Measurements from ENCODE around the gene FETUB.
"Not testable (repeated sequence)": the region's sequence is repeated elsewhere in the genome, so short reads cannot be mapped to it uniquely, and the experiment has no call there.

The FETUB gene

DNA sequence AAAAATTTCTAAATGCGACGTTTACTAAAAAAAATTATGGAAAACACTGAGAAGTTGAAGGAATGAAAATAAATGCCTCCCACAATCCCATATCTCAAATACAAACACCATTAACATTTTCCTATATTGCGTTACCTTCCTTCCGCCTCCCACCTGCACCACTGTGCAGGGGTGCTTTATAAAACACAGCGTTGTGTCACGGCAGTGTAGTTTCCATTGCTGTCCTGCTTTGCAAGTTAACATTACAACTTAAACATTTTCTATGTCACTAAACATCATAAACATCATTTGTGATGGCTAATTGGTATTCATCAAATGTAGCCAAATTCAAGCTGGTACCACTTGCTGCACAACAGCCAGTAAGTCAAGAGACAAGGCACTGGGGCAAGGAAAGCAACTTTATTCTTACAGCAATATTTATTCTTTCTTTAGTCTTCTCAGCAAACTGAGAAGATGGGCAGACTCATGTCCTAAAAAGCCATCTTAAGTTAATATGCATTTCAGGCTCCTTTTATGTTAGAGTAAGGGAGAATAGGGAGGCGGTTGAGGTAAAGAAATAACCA, 12.3 kb upstream of the FETUB start:
- TF ChIP-seq, protein P1, sequence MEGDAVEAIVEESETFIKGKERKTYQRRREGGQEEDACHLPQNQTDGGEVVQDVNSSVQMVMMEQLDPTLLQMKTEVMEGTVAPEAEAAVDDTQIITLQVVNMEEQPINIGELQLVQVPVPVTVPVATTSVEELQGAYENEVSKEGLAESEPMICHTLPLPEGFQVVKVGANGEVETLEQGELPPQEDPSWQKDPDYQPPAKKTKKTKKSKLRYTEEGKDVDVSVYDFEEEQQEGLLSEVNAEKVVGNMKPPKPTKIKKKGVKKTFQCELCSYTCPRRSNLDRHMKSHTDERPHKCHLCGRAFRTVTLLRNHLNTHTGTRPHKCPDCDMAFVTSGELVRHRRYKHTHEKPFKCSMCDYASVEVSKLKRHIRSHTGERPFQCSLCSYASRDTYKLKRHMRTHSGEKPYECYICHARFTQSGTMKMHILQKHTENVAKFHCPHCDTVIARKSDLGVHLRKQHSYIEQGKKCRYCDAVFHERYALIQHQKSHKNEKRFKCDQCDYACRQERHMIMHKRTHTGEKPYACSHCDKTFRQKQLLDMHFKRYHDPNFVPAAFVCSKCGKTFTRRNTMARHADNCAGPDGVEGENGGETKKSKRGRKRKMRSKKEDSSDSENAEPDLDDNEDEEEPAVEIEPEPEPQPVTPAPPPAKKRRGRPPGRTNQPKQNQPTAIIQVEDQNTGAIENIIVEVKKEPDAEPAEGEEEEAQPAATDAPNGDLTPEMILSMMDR (conservative IDR thresholded peaks at IDR 0.05; ENCODE audit: low read depth, low read length): no peak
- no peak overlapping the region for H3K4me3 ChIP-seq (ENCODE audit: low read depth, low read length)
- DNase-seq (ENCODE audit: low read depth): no peak

DNA sequence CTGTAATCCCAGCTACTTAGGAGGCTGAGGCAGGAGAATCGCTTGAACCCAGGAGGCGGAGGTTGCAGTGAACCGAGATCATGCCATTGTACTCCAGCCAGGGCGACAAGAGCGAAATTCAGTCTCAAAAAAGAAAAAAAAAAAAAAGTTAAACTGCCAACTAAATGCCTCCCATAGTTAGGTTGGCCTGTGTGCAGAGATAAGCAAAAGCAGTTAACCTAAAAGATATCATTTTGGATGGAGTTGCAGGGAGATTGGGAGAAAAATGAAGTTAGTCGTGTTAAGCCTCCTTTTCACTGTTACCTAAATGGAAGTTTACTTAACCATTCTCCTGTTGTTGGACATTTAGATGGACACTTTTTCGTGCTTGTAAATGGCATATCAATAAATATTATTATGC, 11.4 kb upstream of the FETUB start:
- TF ChIP-seq, protein P1 (conservative IDR thresholded peaks at IDR 0.05; ENCODE audit: low read depth, low read length): no peak
- H3K4me3 ChIP-seq (ENCODE audit: low read depth, low read length): no peak overlapping the region
- no peak for DNase-seq (ENCODE audit: low read depth)

DNA sequence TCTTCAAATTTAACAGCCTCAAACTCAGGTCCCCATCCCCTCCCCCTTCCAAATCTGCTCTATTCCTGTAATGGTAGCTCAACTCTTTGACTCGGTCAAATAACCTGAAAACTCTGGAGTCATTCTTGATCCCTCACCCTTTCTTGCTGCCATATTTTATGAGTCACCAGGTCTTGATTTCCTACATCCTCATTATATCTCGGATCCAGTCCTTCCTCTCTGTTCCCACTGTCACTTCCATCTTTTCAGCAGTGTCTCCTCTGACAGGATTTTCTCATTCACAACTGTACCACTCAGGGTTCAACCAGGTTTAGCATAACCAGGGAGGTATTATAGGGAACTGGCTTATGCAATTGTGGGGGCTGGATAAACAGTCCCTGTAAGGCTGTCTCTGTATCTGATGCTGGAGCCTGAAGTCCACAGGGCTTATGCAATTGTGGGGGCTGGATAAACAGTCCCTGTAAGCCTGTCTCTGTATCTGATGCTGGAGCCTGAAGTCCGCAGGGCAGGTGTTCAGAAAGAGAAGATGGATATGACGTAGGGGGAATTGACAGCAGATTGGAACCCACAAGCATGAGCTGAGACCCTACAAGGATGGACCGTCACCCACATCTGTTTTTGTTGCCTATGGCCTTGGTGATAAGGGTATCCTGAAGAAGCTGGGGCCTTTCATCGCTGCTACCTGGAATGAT, 9.1 kb upstream of the FETUB start:
- DNase-seq (ENCODE audit: low read depth): no peak

DNA sequence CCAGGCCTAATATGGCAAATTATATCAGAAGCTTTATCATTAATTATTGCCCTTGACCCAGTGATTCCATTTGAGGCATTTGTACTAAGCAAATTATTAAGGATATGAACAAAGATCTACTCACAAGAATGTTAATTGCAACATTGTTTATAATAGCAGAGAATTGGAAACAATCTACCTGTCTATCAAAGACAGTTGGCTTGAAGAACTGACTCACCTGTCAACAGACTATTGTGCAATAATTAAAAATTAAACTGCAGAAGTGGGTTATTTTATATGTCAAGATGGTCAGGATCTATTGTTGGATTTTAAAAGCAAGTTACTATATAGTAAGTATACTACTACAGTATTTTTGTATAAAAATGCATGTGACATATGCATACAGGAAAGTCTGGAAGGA, 6.7 kb upstream of the FETUB start:
- DNase-seq (ENCODE audit: low read depth): no peak
- no peak overlapping the region for H3K4me3 ChIP-seq (ENCODE audit: low read depth, low read length)
- TF ChIP-seq, protein P1 (conservative IDR thresholded peaks at IDR 0.05; ENCODE audit: low read depth, low read length): no peak

More for the DNA sequence above, 9.1 kb upstream of the FETUB start:
- H3K4me3 ChIP-seq (ENCODE audit: low read depth, low read length): no peak overlapping the region
- TF ChIP-seq, protein P1 (conservative IDR thresholded peaks at IDR 0.05; ENCODE audit: low read depth, low read length): no peak

DNA sequence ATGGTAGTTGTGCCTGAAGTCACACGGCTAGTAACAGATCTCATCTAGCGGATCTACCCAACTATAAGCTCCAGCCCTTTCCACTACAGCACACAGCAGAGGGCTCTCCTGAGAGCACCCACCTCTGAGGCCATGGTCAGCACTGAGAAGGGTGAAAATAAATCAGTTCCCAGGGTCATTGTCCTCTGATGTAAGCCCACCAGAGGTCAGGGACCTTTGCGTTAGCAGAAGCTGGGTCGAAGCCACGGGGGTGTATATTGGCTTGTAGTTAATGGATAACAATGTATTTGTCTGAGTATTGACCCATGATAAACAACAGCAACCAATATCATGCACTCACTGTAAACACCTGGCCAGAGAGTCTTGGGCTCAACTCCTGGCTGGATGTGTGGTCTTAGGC, 6.0 kb upstream of the FETUB start:
- not testable (repeated sequence) for H3K4me3 ChIP-seq (ENCODE audit: low read depth, low read length); DNase-seq (ENCODE audit: low read depth)

DNA sequence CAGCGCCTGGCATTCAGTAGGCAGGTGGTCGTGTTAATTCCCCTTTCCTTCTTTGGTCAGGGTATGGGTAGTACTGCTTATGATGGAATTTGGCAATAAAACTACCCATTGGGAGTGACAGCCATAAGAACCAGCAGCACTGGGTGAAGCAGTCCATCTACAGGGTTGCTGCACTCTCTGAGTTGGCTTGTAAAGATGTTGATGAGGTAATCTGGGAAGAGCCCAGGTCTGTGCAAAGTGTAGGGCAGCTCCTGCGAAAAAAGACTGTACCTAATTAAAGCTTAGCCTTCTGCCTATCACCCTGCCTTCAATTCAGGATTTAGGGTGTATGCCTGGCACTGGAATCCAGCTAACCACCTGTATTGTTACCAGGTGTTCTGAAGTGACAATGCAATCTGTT, 4.7 kb upstream of the FETUB start:
- H3K4me3 ChIP-seq (ENCODE audit: low read depth, low read length): no peak overlapping the region
- no peak for DNase-seq (ENCODE audit: low read depth)
- TF ChIP-seq, protein P1 (conservative IDR thresholded peaks at IDR 0.05; ENCODE audit: low read depth, low read length): no peak

DNA sequence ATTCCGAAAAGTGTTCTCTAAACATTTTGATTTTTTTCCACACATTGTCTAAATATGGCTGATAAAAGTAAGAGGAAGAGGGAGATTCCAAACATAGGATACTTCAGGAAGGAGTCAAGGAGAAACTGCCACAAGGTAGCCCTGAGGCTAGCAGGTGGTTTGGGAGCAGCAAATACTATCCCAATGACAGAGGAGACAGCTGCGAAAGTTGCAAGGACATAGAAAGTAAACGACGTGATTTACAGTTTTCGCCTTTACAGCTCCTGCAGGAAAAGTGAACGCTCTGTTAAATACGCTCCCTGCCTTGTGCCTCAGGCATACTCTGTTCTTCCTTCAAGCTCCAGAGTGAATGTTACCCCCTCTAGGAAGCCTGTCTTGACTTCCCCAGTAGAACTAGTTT, 3.7 kb upstream of the FETUB start:
- TF ChIP-seq, protein P1 (conservative IDR thresholded peaks at IDR 0.05; ENCODE audit: low read depth, low read length): no peak
- DNase-seq (ENCODE audit: low read depth): no peak
- H3K4me3 ChIP-seq (ENCODE audit: low read depth, low read length): no peak overlapping the region

Measured in choroid plexus epithelial cell (primary cell).